Measurements from ENCODE around the gene MTCP1.

Gene MTCP1

GRCh38 chrX:155070663-155070974, 317 bp downstream of the MTCP1 start:
- peak overlapping the region; percentile 90 for H3K9ac ChIP-seq (ENCODE audit: low read depth, low read length)
- no peaks in the 10 kb centered on the region for H3K9me3 ChIP-seq (replicated peaks; ENCODE audit: low read length)
- no peaks in the 10 kb centered on the region for H3K27me3 ChIP-seq (ENCODE audit: control insufficient read depth, insufficient read depth, low read length)
- H3K4me3 ChIP-seq (ENCODE audit: low read length), result peak overlapping the region; percentile 70
- H3K4me1 ChIP-seq (ENCODE audit: control insufficient read depth, insufficient read depth, low read length), result peaks cover 17% of the 10 kb centered on the region
- peak overlapping the region; percentile 78 for H3K4me2 ChIP-seq (ENCODE audit: low read length)
- peaks cover 7% of the 10 kb centered on the region for H3K36me3 ChIP-seq (ENCODE audit: insufficient read depth, low read length)

- H3K4me2 ChIP-seq (ENCODE audit: low read length), result peak overlapping the region; percentile 78
- peak overlapping the region; percentile 70 for H3K4me3 ChIP-seq (ENCODE audit: low read length)
- H3K4me1 ChIP-seq (ENCODE audit: control insufficient read depth, insufficient read depth, low read length), result peaks cover 23% of the 10 kb centered on the region
- peaks cover 5% of the 10 kb centered on the region for H3K36me3 ChIP-seq (ENCODE audit: insufficient read depth, low read length)
- no peaks in the 10 kb centered on the region for H3K9me3 ChIP-seq (replicated peaks; ENCODE audit: low read length)
- H3K9ac ChIP-seq (ENCODE audit: low read depth, low read length), result peak overlapping the region; percentile 90
- no peaks in the 10 kb centered on the region for H3K27me3 ChIP-seq (ENCODE audit: control insufficient read depth, insufficient read depth, low read length)
Measured at GRCh38 chrX:155070038-155070437, 898 bp downstream of the MTCP1 start.

GRCh38 chrX:155069414-155069813, 1.5 kb downstream of the MTCP1 start:
- Histone ChIP-seq H3K36me3 (ENCODE audit: insufficient read depth, low read length) (peaks cover 5% of the 10 kb centered on the region), H3K27me3 (ENCODE audit: control insufficient read depth, insufficient read depth, low read length) (no peaks in the 10 kb centered on the region), H3K4me1 (ENCODE audit: control insufficient read depth, insufficient read depth, low read length) (peaks cover 23% of the 10 kb centered on the region), H3K9ac (ENCODE audit: low read depth, low read length) (peak overlapping the region; percentile 90), H3K9me3 (replicated peaks; ENCODE audit: low read length) (no peaks in the 10 kb centered on the region), H3K4me3 (ENCODE audit: low read length) (peak overlapping the region; percentile 13), H3K4me2 (ENCODE audit: low read length) (peak overlapping the region; percentile 78)

GRCh38 chrX:155068165-155068564, 2.8 kb downstream of the MTCP1 start:
- no peaks in the 10 kb centered on the region for H3K36me3 ChIP-seq (ENCODE audit: insufficient read depth, low read length)
- H3K4me1 ChIP-seq (ENCODE audit: control insufficient read depth, insufficient read depth, low read length), result peaks cover 23% of the 10 kb centered on the region
- H3K9me3 ChIP-seq (replicated peaks; ENCODE audit: low read length), result no peaks in the 10 kb centered on the region
- no peaks in the 10 kb centered on the region for H3K27me3 ChIP-seq (ENCODE audit: control insufficient read depth, insufficient read depth, low read length)
- no peak overlapping the region for H3K9ac ChIP-seq (ENCODE audit: low read depth, low read length)
- peak overlapping the region; percentile 51 for H3K4me2 ChIP-seq (ENCODE audit: low read length)
- H3K4me3 ChIP-seq (ENCODE audit: low read length), result no peak overlapping the region

- no peaks in the 10 kb centered on the region for H3K9me3 ChIP-seq (replicated peaks; ENCODE audit: low read length)
- no peaks in the 10 kb centered on the region for H3K36me3 ChIP-seq (ENCODE audit: insufficient read depth, low read length)
- peak overlapping the region; percentile 23 for H3K4me2 ChIP-seq (ENCODE audit: low read length)
- peaks cover 23% of the 10 kb centered on the region for H3K4me1 ChIP-seq (ENCODE audit: control insufficient read depth, insufficient read depth, low read length)
- no peak overlapping the region for H3K9ac ChIP-seq (ENCODE audit: low read depth, low read length)
- H3K27me3 ChIP-seq (ENCODE audit: control insufficient read depth, insufficient read depth, low read length), result no peaks in the 10 kb centered on the region
- H3K4me3 ChIP-seq (ENCODE audit: low read length), result no peak overlapping the region
Measured at GRCh38 chrX:155065035-155065734, 5.8 kb downstream of the MTCP1 start.

GRCh38 chrX:155061760-155062159, 9.2 kb downstream of the MTCP1 start:
- H3K9ac ChIP-seq (ENCODE audit: low read depth, low read length), result no peak overlapping the region
- no peak overlapping the region for H3K4me2 ChIP-seq (ENCODE audit: low read length)
- H3K36me3 ChIP-seq (ENCODE audit: insufficient read depth, low read length), result no peaks in the 10 kb centered on the region
- H3K4me3 ChIP-seq (ENCODE audit: low read length), result no peak overlapping the region
- no peaks in the 10 kb centered on the region for H3K9me3 ChIP-seq (replicated peaks; ENCODE audit: low read length)
- no peaks in the 10 kb centered on the region for H3K27me3 ChIP-seq (ENCODE audit: control insufficient read depth, insufficient read depth, low read length)
- H3K4me1 ChIP-seq (ENCODE audit: control insufficient read depth, insufficient read depth, low read length), result peaks cover 9% of the 10 kb centered on the region

GRCh38 chrX:155056877-155057792, 13.8 kb downstream of the MTCP1 start:
- Histone ChIP-seq H3K36me3 (ENCODE audit: insufficient read depth, low read length) (no peaks in the 10 kb centered on the region), H3K4me1 (ENCODE audit: control insufficient read depth, insufficient read depth, low read length) (no peaks in the 10 kb centered on the region), H3K9ac (ENCODE audit: low read depth, low read length) (no peak overlapping the region), H3K27me3 (ENCODE audit: control insufficient read depth, insufficient read depth, low read length) (no peaks in the 10 kb centered on the region), H3K4me3 (ENCODE audit: low read length) (peak overlapping the region; percentile 57), H3K4me2 (ENCODE audit: low read length) (peak overlapping the region; percentile 76), H3K9me3 (replicated peaks; ENCODE audit: low read length) (no peaks in the 10 kb centered on the region)

- no peak overlapping the region for H3K4me3 ChIP-seq (ENCODE audit: low read length)
- H3K36me3 ChIP-seq (ENCODE audit: insufficient read depth, low read length), result no peaks in the 10 kb centered on the region
- no peak overlapping the region for H3K4me2 ChIP-seq (ENCODE audit: low read length)
- no peaks in the 10 kb centered on the region for H3K9me3 ChIP-seq (replicated peaks; ENCODE audit: low read length)
- no peak overlapping the region for H3K9ac ChIP-seq (ENCODE audit: low read depth, low read length)
- H3K4me1 ChIP-seq (ENCODE audit: control insufficient read depth, insufficient read depth, low read length), result no peaks in the 10 kb centered on the region
- H3K27me3 ChIP-seq (ENCODE audit: control insufficient read depth, insufficient read depth, low read length), result no peaks in the 10 kb centered on the region
Measured at GRCh38 chrX:155056471-155056870, 14.5 kb downstream of the MTCP1 start.

- no peaks in the 10 kb centered on the region for H3K36me3 ChIP-seq (ENCODE audit: insufficient read depth, low read length)
- H3K9me3 ChIP-seq (replicated peaks; ENCODE audit: low read length), result no peaks in the 10 kb centered on the region
- no peaks in the 10 kb centered on the region for H3K4me1 ChIP-seq (ENCODE audit: control insufficient read depth, insufficient read depth, low read length)
- H3K27me3 ChIP-seq (ENCODE audit: control insufficient read depth, insufficient read depth, low read length), result no peaks in the 10 kb centered on the region
- no peak overlapping the region for H3K4me3 ChIP-seq (ENCODE audit: low read length)
- H3K9ac ChIP-seq (ENCODE audit: low read depth, low read length), result no peak overlapping the region
- H3K4me2 ChIP-seq (ENCODE audit: low read length), result no peak overlapping the region
Measured at GRCh38 chrX:155055494-155055893, 15.4 kb downstream of the MTCP1 start.

- Histone ChIP-seq H3K36me3 (ENCODE audit: insufficient read depth, low read length) (peaks cover 3% of the 10 kb centered on the region), H3K4me2 (ENCODE audit: low read length) (no peak overlapping the region), H3K4me1 (ENCODE audit: control insufficient read depth, insufficient read depth, low read length) (no peaks in the 10 kb centered on the region), H3K9me3 (replicated peaks; ENCODE audit: low read length) (no peaks in the 10 kb centered on the region), H3K9ac (ENCODE audit: low read depth, low read length) (no peak overlapping the region), H3K27me3 (ENCODE audit: control insufficient read depth, insufficient read depth, low read length) (no peaks in the 10 kb centered on the region), H3K4me3 (ENCODE audit: low read length) (no peak overlapping the region)
Measured at GRCh38 chrX:155054255-155054654, 16.7 kb downstream of the MTCP1 start.

- Histone ChIP-seq H3K4me3 (ENCODE audit: low read length) (no peak overlapping the region), H3K9ac (ENCODE audit: low read depth, low read length) (no peak overlapping the region), H3K4me1 (ENCODE audit: control insufficient read depth, insufficient read depth, low read length) (no peaks in the 10 kb centered on the region), H3K4me2 (ENCODE audit: low read length) (no peak overlapping the region), H3K36me3 (ENCODE audit: insufficient read depth, low read length) (peaks cover 3% of the 10 kb centered on the region), H3K27me3 (ENCODE audit: control insufficient read depth, insufficient read depth, low read length) (no peaks in the 10 kb centered on the region), H3K9me3 (replicated peaks; ENCODE audit: low read length) (no peaks in the 10 kb centered on the region)
Measured at GRCh38 chrX:155053656-155054055, 17.3 kb downstream of the MTCP1 start.
